ENCODE results near the gene SCYL3.

SCYL3 gene

DNA sequence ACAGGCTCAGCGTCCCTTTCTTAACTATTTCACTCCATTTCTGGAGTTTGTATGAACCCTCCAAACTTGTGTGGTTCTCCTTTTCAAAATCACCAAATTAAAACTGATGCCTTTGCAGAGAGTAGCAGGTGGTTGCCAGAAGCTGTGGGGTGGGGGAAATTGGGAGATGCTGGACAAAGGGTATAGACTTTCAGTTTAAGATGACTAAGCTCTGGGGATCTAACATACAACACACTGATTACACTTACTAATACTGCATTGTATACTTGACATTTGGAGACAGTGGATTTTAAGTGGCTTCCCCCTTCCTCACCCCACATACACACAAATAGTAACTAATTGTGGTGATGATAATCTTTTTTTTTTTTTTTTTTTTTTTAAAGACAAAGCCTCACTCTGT lies 11.1 kb upstream of the SCYL3 start:
- TF ChIP-seq NFIC (IDR thresholded peaks at IDR 0.05) (no peak), TCF12 (IDR thresholded peaks at IDR 0.05; ENCODE audit: low read depth) (no peak), TEAD4 (IDR thresholded peaks at IDR 0.05) (no peak), FOXM1 (IDR thresholded peaks at IDR 0.05; ENCODE audit: borderline replicate concordance, low read depth) (no peak), CREB1 (IDR thresholded peaks at IDR 0.05; ENCODE audit: low read depth) (no peak), YY1 (IDR thresholded peaks at IDR 0.05; ENCODE audit: low read depth) (no peak), ZBTB7A (IDR thresholded peaks at IDR 0.05; ENCODE audit: low read depth) (no peak), EGR1 (IDR thresholded peaks at IDR 0.05) (no peak)

GRCh38 chr1:169902751-169903150 lies 9.1 kb upstream of the SCYL3 start:
- TF ChIP-seq TEAD4 (IDR thresholded peaks at IDR 0.05) (no peak), RAD21 (IDR thresholded peaks at IDR 0.05; ENCODE audit: low read depth) (no peak), EP300 (IDR thresholded peaks at IDR 0.05; ENCODE audit: borderline replicate concordance) (no peak), ZBTB7A (IDR thresholded peaks at IDR 0.05; ENCODE audit: low read depth) (no peak), EGR1 (IDR thresholded peaks at IDR 0.05) (no peak), TCF12 (IDR thresholded peaks at IDR 0.05; ENCODE audit: low read depth) (no peak), YY1 (IDR thresholded peaks at IDR 0.05; ENCODE audit: low read depth) (no peak)
- TF ChIP-seq, protein P1, sequence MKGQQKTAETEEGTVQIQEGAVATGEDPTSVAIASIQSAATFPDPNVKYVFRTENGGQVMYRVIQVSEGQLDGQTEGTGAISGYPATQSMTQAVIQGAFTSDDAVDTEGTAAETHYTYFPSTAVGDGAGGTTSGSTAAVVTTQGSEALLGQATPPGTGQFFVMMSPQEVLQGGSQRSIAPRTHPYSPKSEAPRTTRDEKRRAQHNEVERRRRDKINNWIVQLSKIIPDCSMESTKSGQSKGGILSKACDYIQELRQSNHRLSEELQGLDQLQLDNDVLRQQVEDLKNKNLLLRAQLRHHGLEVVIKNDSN (IDR thresholded peaks at IDR 0.05): no peak
- TF ChIP-seq, protein P2, sequence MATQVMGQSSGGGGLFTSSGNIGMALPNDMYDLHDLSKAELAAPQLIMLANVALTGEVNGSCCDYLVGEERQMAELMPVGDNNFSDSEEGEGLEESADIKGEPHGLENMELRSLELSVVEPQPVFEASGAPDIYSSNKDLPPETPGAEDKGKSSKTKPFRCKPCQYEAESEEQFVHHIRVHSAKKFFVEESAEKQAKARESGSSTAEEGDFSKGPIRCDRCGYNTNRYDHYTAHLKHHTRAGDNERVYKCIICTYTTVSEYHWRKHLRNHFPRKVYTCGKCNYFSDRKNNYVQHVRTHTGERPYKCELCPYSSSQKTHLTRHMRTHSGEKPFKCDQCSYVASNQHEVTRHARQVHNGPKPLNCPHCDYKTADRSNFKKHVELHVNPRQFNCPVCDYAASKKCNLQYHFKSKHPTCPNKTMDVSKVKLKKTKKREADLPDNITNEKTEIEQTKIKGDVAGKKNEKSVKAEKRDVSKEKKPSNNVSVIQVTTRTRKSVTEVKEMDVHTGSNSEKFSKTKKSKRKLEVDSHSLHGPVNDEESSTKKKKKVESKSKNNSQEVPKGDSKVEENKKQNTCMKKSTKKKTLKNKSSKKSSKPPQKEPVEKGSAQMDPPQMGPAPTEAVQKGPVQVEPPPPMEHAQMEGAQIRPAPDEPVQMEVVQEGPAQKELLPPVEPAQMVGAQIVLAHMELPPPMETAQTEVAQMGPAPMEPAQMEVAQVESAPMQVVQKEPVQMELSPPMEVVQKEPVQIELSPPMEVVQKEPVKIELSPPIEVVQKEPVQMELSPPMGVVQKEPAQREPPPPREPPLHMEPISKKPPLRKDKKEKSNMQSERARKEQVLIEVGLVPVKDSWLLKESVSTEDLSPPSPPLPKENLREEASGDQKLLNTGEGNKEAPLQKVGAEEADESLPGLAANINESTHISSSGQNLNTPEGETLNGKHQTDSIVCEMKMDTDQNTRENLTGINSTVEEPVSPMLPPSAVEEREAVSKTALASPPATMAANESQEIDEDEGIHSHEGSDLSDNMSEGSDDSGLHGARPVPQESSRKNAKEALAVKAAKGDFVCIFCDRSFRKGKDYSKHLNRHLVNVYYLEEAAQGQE (IDR thresholded peaks at IDR 0.05; ENCODE audit: low read depth): no peak

DNA sequence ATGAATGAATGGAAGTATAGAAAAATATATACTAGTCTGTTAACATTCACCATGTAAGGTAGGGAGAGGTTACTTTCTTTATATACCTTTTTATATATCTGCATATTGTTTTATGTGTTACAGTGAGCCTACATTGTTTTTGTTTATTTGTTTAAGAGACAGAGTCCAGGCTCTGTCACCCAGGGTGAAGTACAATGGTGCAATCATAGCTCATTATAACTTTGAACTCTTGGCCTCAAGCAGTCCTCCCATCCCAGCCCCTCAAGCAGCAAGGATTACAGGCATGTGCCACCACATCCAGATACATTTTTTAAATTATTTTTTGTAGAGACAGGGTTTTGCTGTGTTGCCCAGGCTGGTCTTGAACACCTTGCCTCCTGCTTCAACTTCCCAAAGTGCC lies 7.4 kb upstream of the SCYL3 start:
- no peak for TF ChIP-seq ZBTB7A (IDR thresholded peaks at IDR 0.05; ENCODE audit: low read depth)
- TF ChIP-seq, protein P1 (IDR thresholded peaks at IDR 0.05): no peak

GRCh38 chr1:169900571-169900970 lies 6.9 kb upstream of the SCYL3 start:
- TF ChIP-seq TEAD4 (IDR thresholded peaks at IDR 0.05): no peak
- TF ChIP-seq, protein P2 (IDR thresholded peaks at IDR 0.05; ENCODE audit: low read depth): no peak

GRCh38 chr1:169899519-169900217 lies 6.0 kb upstream of the SCYL3 start:
- TF ChIP-seq EP300 (IDR thresholded peaks at IDR 0.05; ENCODE audit: borderline replicate concordance): no peak
- TF ChIP-seq RAD21 (IDR thresholded peaks at IDR 0.05; ENCODE audit: low read depth): no peak
- no peak for TF ChIP-seq YY1 (IDR thresholded peaks at IDR 0.05; ENCODE audit: low read depth)
- TF ChIP-seq, protein P1 (IDR thresholded peaks at IDR 0.05): no peak
- no peak for TF ChIP-seq FOXM1 (IDR thresholded peaks at IDR 0.05; ENCODE audit: borderline replicate concordance, low read depth)
- TF ChIP-seq NFIC (IDR thresholded peaks at IDR 0.05): no peak
- TF ChIP-seq, protein P2 (IDR thresholded peaks at IDR 0.05; ENCODE audit: low read depth): no peak
- no peak for TF ChIP-seq TCF12 (IDR thresholded peaks at IDR 0.05; ENCODE audit: low read depth)

DNA sequence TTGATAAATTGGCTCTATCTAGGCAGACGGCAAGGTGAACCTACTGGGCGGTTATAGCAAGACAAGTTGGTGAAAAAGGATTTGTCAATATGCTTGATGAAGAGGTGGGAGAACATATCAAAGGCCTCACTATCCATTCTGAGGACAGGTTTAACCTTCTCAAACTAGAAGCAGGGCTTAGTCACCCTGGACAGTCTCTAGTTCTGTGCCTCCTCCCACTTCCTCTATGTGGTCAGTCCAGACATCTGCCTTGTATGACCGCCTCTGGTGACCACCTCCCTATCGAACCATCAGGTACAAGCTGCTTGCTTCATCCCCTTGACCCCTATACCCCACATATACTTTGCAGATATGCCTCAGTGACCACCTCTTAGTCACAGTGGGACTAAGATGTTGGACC lies 2.3 kb upstream of the SCYL3 start:
- no peak for TF ChIP-seq RAD21 (IDR thresholded peaks at IDR 0.05; ENCODE audit: low read depth)
- TF ChIP-seq TEAD4 (IDR thresholded peaks at IDR 0.05): no peak
- TF ChIP-seq CREB1 (IDR thresholded peaks at IDR 0.05; ENCODE audit: low read depth): no peak
- no peak for TF ChIP-seq YY1 (IDR thresholded peaks at IDR 0.05; ENCODE audit: low read depth)
- TF ChIP-seq NFIC (IDR thresholded peaks at IDR 0.05): no peak
- TF ChIP-seq EGR1 (IDR thresholded peaks at IDR 0.05): no peak
- TF ChIP-seq, protein P1 (IDR thresholded peaks at IDR 0.05): no peak
- no peak for TF ChIP-seq CEBPB (IDR thresholded peaks at IDR 0.05)
- no peak for TF ChIP-seq ZBTB7A (IDR thresholded peaks at IDR 0.05; ENCODE audit: low read depth)
